Loucy (cell line): ENCODE results near the gene RIPOR3.
"Not testable (repeated sequence)": the region's sequence is repeated elsewhere in the genome, so short reads cannot be mapped to it uniquely, and the experiment has no call there.

Experiments
- CTCF ChIP-seq: fragments of 200-600 bp; sonication (generic); conservative IDR thresholded peaks from 2 replicates; pipeline ENCODE4 v1.5.1; 2014; ENCODE audit warnings: mild to moderate bottlenecking, antibody characterized with exemption, low read length
- EZH2phosphoT487 ChIP-seq: fragments of 200-600 bp; IDR thresholded peaks from 2 replicates; pipeline ENCODE4 v1.6.1; 2018; ENCODE audit warnings: antibody characterized with exemption, mild to moderate bottlenecking, moderate library complexity, borderline replicate concordance

- TF ChIP-seq CTCF, EZH2phosphoT487: not testable (repeated sequence)
These were observed 51.2 kb downstream of the RIPOR3 start for GRCh38 chr20:50639971-50640711.
